ENCODE data around the gene RGS16.
A peak's percentile ranks its signal among the peaks of the same experiment; 100 is the strongest.

Gene RGS16

DNA sequence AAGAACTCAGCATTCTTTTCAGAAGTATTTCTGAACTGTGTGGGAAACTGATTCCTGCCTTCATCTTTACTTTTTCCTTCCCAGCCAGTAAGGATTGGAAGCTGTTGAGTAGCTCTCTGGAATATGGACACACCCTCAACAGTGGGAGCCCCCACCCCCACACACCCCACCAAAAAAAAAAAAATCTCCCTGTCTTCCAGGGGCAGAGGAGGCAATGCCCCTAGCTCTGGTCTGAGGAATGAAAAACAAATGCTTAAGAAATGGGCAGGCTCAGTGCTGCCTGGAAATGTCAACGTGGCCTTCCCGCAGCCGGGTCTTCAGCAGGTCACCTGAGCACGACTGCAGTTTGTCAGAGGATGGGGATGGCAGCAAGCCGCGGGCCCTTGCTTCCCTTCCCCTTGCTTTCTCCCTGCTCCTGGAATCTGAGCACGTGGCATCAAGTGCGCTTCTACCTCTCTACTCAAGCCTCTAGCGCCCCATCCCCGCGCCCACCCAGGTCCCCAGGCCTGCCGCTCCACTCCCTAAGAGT is 479 bp downstream of the RGS16 start:
- no peaks in the 10 kb centered on the region for H3K9me3 ChIP-seq (ENCODE audit: control insufficient read depth, insufficient read depth, low read depth, low read length)
- peaks cover 15% of the 10 kb centered on the region for H3K36me3 ChIP-seq (ENCODE audit: control insufficient read depth, insufficient read depth, low read length)
- no peak overlapping the region for H3K27ac ChIP-seq (ENCODE audit: low read depth, low read length)
- peak overlapping the region; percentile 71 for H3K4me3 ChIP-seq (ENCODE audit: low read depth, low read length)
- H3K4me1 ChIP-seq (ENCODE audit: control insufficient read depth, insufficient read depth, low read length): peaks cover 35% of the 10 kb centered on the region
- H3K27me3 ChIP-seq (ENCODE audit: control insufficient read depth, insufficient read depth, low read length): peaks cover 41% of the 10 kb centered on the region
- H3K9ac ChIP-seq (ENCODE audit: low read length): peak overlapping the region; percentile 67

DNA sequence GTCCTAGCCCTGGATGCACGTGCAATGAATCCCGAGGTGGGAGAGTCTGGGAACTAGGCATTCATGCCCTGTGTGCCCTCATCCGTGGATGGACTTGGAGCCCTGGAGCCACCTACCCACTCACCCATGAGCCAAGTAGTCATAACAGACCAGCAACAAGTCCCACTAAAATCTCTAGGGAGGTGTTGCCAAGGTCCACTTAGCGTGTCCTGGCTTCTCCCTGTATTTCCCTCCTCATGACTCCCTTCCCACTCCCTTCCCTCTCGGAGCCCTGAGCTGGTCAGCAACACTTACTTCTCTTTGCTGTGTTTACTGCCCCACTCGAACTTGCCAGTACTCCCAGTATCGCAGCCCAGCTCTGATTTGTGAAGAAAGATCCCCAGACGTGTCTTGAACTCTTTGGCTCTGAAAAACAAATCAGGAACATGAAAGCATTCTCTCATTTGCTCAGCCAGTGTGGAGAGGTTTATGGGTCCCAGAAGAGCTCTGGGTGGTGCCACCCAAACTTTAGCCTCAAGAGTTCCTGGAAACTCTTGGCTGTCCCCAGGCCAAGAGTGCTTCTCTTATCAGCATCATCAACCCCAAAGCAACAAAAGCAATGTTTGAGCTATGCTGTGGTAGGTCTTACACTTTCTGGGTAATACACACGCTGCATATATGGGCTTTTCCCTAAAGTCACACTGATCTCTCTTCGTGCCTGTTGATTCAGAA is 1.1 kb downstream of the RGS16 start:
- Histone ChIP-seq H3K4me1 (ENCODE audit: control insufficient read depth, insufficient read depth, low read length) (peaks cover 35% of the 10 kb centered on the region), H3K9me3 (ENCODE audit: control insufficient read depth, insufficient read depth, low read depth, low read length) (no peaks in the 10 kb centered on the region), H3K9ac (ENCODE audit: low read length) (no peak overlapping the region), H3K27me3 (ENCODE audit: control insufficient read depth, insufficient read depth, low read length) (peaks cover 40% of the 10 kb centered on the region), H3K4me3 (ENCODE audit: low read depth, low read length) (peak overlapping the region; percentile 71; the same call in 1 of the 2 replicates), H3K27ac (ENCODE audit: low read depth, low read length) (no peak overlapping the region), H3K36me3 (ENCODE audit: control insufficient read depth, insufficient read depth, low read length) (peaks cover 15% of the 10 kb centered on the region)

DNA sequence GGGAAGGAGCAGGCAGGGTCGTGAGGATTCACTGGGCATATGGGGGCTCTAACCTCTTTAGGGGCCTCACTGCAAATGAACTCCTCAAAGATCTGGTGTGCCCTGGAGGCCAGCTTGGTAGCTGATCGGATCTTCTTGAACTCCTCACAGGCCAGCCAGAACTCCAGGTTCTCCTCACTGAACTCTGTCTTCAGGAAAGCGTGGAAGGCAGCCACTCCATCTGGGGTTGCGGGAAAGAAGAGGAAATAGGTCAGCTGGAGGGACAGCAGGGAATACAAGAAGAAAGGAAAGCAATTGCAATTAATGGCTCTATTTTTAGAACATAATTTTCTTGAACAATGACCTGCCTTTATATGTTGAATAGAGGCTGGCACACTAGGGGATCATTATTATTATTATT is 2.3 kb downstream of the RGS16 start:
- peaks cover 35% of the 10 kb centered on the region for H3K4me1 ChIP-seq (ENCODE audit: control insufficient read depth, insufficient read depth, low read length)
- peaks cover 33% of the 10 kb centered on the region for H3K27me3 ChIP-seq (ENCODE audit: control insufficient read depth, insufficient read depth, low read length)
- no peaks in the 10 kb centered on the region for H3K9me3 ChIP-seq (ENCODE audit: control insufficient read depth, insufficient read depth, low read depth, low read length)
- H3K27ac ChIP-seq (ENCODE audit: low read depth, low read length): no peak overlapping the region
- H3K36me3 ChIP-seq (ENCODE audit: control insufficient read depth, insufficient read depth, low read length): peaks cover 15% of the 10 kb centered on the region
- no peak overlapping the region for H3K9ac ChIP-seq (ENCODE audit: low read length)
- H3K4me3 ChIP-seq (ENCODE audit: low read depth, low read length): no peak overlapping the region

DNA sequence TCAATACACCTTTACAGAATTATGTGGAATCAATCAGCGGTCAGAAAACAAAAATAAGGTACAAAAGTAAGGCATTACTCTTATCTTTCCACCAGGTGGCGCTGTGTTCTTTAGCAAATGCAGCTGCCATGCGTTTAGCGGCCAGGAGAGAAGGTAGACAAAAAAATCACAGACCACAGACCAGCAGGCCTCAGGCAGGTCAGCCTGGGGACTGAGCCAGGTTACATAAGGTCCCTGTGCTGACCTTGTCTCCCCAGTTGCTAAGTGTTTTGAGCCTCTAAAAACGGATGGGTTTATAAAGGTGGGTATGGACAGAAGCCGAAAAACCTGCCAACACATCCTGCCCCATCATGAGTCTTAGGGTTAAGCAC is 2.8 kb downstream of the RGS16 start:
- no peak overlapping the region for H3K9ac ChIP-seq (ENCODE audit: low read length)
- no peaks in the 10 kb centered on the region for H3K9me3 ChIP-seq (ENCODE audit: control insufficient read depth, insufficient read depth, low read depth, low read length)
- peaks cover 15% of the 10 kb centered on the region for H3K36me3 ChIP-seq (ENCODE audit: control insufficient read depth, insufficient read depth, low read length)
- H3K4me3 ChIP-seq (ENCODE audit: low read depth, low read length): no peak overlapping the region
- H3K27me3 ChIP-seq (ENCODE audit: control insufficient read depth, insufficient read depth, low read length): peaks cover 33% of the 10 kb centered on the region
- peaks cover 35% of the 10 kb centered on the region for H3K4me1 ChIP-seq (ENCODE audit: control insufficient read depth, insufficient read depth, low read length)
- no peak overlapping the region for H3K27ac ChIP-seq (ENCODE audit: low read depth, low read length)

DNA sequence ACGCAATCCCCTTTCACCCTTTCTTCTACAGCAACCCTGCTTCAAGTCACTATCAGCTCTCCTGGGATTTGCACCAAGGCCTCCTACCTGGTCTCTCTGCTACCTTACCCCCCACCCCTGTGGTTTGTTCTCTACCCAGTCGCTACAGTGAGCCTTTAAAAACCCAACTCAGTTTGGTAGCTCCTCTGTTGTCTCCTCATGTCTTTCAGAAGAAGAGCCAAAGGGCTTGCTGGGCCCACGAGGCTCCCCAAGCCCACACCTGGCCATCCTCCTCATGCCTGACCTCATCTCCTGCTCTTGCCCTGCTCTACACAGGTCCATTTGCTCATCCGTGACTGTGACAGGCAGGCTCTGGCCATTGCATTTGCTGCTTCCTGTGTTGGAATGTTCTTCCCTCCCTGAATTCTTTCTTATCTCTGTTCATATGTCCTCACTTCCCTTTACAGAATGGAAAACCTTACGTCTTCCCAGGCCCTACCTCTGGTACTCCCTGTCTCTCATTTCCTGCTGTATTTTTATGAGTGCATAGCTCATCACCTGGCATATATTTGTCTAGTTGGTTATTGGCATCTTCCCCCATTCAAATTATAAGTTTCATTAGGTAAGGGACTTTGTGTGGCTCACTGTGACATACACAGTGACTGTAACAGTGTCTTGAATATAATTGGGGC is 3.3 kb downstream of the RGS16 start:
- no peak overlapping the region for H3K4me3 ChIP-seq (ENCODE audit: low read depth, low read length)
- peaks cover 35% of the 10 kb centered on the region for H3K4me1 ChIP-seq (ENCODE audit: control insufficient read depth, insufficient read depth, low read length)
- H3K9ac ChIP-seq (ENCODE audit: low read length): no peak overlapping the region
- no peaks in the 10 kb centered on the region for H3K9me3 ChIP-seq (ENCODE audit: control insufficient read depth, insufficient read depth, low read depth, low read length)
- H3K36me3 ChIP-seq (ENCODE audit: control insufficient read depth, insufficient read depth, low read length): peaks cover 15% of the 10 kb centered on the region
- no peak overlapping the region for H3K27ac ChIP-seq (ENCODE audit: low read depth, low read length)
- H3K27me3 ChIP-seq (ENCODE audit: control insufficient read depth, insufficient read depth, low read length): peaks cover 32% of the 10 kb centered on the region

DNA sequence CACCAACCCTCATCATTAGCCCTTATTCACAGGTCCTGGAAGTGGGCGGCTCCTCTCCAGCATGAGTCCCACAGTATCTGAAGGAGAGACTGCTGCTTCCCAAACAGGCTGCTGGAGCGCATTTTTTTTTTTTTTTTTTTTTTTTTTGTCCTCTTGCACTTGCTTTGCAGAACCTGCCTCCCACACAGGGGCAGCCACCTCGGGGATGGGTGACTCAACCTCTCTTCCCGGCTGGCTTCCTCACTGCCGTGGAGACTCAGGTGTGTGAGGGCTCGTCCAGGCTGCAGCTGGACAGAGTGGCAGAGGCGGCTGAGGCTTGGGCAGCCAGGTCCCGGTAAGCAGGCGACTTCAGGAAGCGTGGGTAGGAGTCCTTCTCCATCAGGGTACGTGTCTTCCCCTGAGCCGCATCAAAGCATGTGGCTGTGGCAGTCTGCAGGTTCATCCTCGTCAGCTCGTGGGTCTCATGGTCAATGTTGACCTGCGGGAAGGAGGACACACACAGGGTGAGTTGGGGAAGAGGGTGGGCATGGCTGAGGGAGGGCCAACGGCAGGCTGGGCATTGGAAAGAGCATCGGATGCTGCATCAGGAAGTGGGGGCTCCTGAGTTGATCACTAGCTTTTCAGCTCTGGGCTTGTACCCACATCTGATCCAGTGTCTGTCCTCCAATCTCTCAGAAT is 4.0 kb downstream of the RGS16 start:
- H3K4me3 ChIP-seq (ENCODE audit: low read depth, low read length): no peak overlapping the region
- peaks cover 25% of the 10 kb centered on the region for H3K27me3 ChIP-seq (ENCODE audit: control insufficient read depth, insufficient read depth, low read length)
- no peak overlapping the region for H3K9ac ChIP-seq (ENCODE audit: low read length)
- peaks cover 15% of the 10 kb centered on the region for H3K36me3 ChIP-seq (ENCODE audit: control insufficient read depth, insufficient read depth, low read length)
- H3K4me1 ChIP-seq (ENCODE audit: control insufficient read depth, insufficient read depth, low read length): peaks cover 35% of the 10 kb centered on the region
- no peak overlapping the region for H3K27ac ChIP-seq (ENCODE audit: low read depth, low read length)
- H3K9me3 ChIP-seq (ENCODE audit: control insufficient read depth, insufficient read depth, low read depth, low read length): no peaks in the 10 kb centered on the region

DNA sequence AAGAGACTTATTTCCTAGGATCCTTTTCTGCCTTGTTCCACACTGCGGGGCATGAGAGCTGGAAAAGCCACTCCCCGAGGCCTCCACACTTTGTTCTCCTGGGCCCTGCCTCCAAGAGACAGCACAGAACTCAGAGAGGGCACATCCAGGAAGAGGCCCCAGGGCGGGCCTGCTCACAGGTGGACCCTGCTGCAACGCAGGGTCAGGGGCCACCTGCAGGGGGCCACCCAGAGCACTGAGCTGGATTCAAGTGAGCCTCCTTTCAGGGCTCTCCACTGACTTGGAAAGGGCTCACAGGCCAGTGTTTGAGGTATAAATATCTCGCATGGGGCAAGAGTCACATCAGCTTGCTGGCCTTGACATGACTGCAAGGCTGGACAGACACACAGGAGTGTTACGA is 4.8 kb downstream of the RGS16 start:
- peaks cover 16% of the 10 kb centered on the region for H3K27me3 ChIP-seq (ENCODE audit: control insufficient read depth, insufficient read depth, low read length)
- H3K4me3 ChIP-seq (ENCODE audit: low read depth, low read length): no peak overlapping the region
- H3K9me3 ChIP-seq (ENCODE audit: control insufficient read depth, insufficient read depth, low read depth, low read length): no peaks in the 10 kb centered on the region
- no peak overlapping the region for H3K27ac ChIP-seq (ENCODE audit: low read depth, low read length)
- no peak overlapping the region for H3K9ac ChIP-seq (ENCODE audit: low read length)
- peaks cover 31% of the 10 kb centered on the region for H3K4me1 ChIP-seq (ENCODE audit: control insufficient read depth, insufficient read depth, low read length)
- H3K36me3 ChIP-seq (ENCODE audit: control insufficient read depth, insufficient read depth, low read length): peaks cover 15% of the 10 kb centered on the region

DNA sequence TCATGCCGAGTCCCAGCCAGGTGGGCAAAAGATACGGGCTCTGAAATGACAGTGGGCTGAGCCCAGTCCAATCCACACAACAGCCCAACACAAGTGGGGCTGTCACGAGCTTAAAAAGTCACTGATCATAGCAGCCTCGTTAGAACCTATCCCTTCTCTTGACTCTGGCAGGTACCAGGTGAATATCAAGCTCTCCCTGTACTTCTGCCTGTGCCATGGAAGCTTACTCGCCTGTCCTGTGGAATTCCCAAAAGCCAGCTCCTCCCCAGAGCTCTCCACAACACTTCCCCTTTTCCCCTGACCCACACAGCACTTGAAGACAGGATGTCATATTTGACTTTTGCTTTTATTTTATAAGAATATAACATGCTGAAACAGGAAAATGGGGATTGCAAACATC is 5.9 kb downstream of the RGS16 start:
- Histone ChIP-seq H3K4me3 (ENCODE audit: low read depth, low read length) (no peak overlapping the region), H3K27ac (ENCODE audit: low read depth, low read length) (no peak overlapping the region), H3K27me3 (ENCODE audit: control insufficient read depth, insufficient read depth, low read length) (peaks cover 7% of the 10 kb centered on the region), H3K9ac (ENCODE audit: low read length) (no peak overlapping the region), H3K9me3 (ENCODE audit: control insufficient read depth, insufficient read depth, low read depth, low read length) (no peaks in the 10 kb centered on the region), H3K36me3 (ENCODE audit: control insufficient read depth, insufficient read depth, low read length) (peaks cover 15% of the 10 kb centered on the region), H3K4me1 (ENCODE audit: control insufficient read depth, insufficient read depth, low read length) (peaks cover 22% of the 10 kb centered on the region)

DNA sequence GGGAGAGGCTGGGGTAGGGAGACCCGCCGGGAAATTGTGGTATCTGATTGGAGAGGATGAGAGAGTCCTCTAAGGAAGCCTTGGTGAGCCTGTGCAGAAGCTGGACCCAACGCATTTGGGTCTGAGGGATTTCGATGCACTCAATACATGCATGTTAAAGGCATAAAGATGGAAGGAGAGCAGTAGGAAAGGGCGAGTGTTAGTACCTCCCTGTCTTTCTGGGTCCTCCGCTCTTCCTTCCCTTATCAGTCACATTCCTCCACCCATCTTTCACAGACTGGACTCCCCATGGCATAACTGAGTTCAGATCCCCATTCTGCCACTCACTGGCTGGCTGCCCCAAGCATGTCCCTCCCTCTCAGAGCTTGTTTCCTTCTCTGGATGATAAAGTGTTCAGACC is 7.3 kb downstream of the RGS16 start:
- Histone ChIP-seq H3K9ac (ENCODE audit: low read length) (no peak overlapping the region), H3K27ac (ENCODE audit: low read depth, low read length) (no peak overlapping the region), H3K9me3 (ENCODE audit: control insufficient read depth, insufficient read depth, low read depth, low read length) (no peaks in the 10 kb centered on the region), H3K4me1 (ENCODE audit: control insufficient read depth, insufficient read depth, low read length) (peaks cover 9% of the 10 kb centered on the region), H3K36me3 (ENCODE audit: control insufficient read depth, insufficient read depth, low read length) (peaks cover 15% of the 10 kb centered on the region), H3K27me3 (ENCODE audit: control insufficient read depth, insufficient read depth, low read length) (no peaks in the 10 kb centered on the region), H3K4me3 (ENCODE audit: low read depth, low read length) (no peak overlapping the region)

DNA sequence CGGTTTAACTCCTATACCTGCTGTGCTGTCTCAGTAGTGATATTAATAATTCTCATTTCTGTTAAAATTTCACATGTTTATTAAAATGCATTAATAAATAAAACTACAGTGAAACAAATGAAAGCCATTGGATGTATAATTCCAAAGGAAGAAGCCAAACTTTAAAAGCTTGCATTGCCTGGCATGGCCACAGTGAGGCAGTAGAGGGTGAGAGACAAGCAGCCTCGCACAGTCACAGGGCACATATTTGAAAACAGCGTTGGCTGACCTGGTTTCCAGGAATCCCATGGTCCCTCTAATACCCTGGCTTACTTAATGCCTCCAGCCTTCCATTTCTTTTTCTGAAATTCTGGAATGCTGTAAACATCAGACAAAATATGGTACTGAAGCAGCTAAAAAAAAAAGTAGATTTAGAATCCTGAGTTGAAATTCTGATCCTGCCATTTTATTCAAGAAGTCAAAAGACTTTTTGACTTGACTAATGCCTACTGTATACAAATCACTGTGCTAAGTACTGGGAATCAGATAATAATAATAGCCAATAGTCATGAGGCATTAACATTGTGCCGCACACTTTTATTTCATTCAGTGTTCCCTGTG is 8.4 kb downstream of the RGS16 start:
- no peak overlapping the region for H3K9ac ChIP-seq (ENCODE audit: low read length)
- H3K4me3 ChIP-seq (ENCODE audit: low read depth, low read length): no peak overlapping the region
- H3K36me3 ChIP-seq (ENCODE audit: control insufficient read depth, insufficient read depth, low read length): peaks cover 10% of the 10 kb centered on the region
- H3K9me3 ChIP-seq (ENCODE audit: control insufficient read depth, insufficient read depth, low read depth, low read length): no peaks in the 10 kb centered on the region
- no peak overlapping the region for H3K27ac ChIP-seq (ENCODE audit: low read depth, low read length)
- peaks cover 4% of the 10 kb centered on the region; the same call in 1 of the 2 replicates for H3K4me1 ChIP-seq (ENCODE audit: control insufficient read depth, insufficient read depth, low read length)
- H3K27me3 ChIP-seq (ENCODE audit: control insufficient read depth, insufficient read depth, low read length): no peaks in the 10 kb centered on the region

Measured in HUES6 (cell line).